NCI-H82 treated with DMSO at 0.1 percent for 48 hours (cell line): ENCODE measurements around the gene SLC25A11.

Experiments
- DNase-seq: peaks from one replicate; lab custom pipeline; 2025; ENCODE audit not compliant: unreplicated experiment; lab: John Stamatoyannopoulos, UW

SLC25A11 gene

DNA sequence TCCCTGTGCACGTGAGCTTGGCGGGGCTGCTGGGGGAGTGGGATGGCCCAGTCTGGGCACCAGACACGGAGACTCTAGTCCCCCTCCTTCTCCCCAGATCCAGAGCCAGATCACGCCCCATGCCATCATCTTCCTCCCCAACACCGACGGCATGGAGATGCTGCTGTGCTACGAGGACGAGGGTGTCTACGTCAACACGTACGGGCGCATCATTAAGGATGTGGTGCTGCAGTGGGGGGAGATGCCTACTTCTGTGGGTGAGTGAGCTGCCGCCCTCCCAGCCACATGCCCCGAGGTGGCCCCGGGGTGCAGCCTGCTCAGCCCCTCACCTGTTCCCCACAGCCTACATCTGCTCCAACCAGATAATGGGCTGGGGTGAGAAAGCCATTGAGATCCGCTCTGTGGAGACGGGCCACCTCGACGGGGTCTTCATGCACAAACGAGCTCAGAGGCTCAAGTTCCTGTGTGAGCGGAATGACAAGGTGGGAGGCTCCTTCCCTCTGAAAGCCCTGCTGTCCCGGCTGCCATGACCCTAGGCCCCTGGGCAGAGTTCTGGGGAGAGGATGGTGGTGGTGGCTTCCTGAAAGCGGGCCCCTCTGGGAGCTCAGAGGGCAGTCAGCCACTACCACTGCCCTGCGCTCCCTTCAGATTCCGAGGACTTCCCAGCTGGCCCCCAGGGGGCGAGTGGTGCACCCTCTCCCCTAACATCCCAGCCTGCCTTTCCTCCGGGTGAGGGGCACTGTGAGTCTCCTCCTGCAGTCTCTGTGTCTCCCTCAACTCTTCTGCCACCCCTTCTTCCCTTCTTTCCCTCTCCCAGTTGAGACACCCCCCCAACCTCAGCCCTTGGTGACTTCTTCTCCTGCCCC lies 43.3 kb downstream of the SLC25A11 start:
- DNase-seq = no peak

DNA sequence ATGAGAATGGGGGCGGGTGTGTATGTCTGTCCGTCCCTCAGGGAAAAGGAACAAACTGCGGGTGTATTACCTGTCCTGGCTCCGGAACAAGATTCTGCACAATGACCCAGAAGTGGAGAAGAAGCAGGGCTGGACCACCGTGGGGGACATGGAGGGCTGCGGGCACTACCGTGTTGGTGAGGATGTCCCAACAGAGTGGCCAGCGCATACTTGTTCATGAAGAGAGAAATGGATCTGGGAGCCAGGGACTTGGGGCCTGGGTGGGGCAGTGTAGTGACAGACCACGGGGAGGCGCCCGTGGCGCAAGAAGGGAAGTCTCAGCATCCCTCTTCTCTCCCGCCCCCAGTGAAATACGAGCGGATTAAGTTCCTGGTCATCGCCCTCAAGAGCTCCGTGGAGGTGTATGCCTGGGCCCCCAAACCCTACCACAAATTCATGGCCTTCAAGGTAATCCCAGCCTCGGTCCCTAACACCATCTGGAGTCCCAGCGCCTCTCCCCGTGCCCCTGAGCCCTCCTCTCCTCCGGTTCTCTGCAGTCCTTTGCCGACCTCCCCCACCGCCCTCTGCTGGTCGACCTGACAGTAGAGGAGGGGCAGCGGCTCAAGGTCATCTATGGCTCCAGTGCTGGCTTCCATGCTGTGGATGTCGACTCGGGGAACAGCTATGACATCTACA lies 44.1 kb downstream of the SLC25A11 start:
- peak; percentile 29 for DNase-seq

DNA sequence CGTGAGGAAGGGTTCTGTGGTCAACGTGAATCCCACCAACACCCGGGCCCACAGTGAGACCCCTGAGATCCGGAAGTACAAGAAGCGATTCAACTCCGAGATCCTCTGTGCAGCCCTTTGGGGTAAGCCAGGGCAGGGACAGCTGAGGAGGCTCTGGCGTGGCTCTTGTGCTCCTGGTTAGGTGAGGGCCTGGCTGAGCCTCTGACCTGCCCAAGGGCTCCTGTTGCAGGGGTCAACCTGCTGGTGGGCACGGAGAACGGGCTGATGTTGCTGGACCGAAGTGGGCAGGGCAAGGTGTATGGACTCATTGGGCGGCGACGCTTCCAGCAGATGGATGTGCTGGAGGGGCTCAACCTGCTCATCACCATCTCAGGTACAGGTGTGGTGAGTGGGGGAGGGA lies 44.7 kb downstream of the SLC25A11 start:
- no peak for DNase-seq

DNA sequence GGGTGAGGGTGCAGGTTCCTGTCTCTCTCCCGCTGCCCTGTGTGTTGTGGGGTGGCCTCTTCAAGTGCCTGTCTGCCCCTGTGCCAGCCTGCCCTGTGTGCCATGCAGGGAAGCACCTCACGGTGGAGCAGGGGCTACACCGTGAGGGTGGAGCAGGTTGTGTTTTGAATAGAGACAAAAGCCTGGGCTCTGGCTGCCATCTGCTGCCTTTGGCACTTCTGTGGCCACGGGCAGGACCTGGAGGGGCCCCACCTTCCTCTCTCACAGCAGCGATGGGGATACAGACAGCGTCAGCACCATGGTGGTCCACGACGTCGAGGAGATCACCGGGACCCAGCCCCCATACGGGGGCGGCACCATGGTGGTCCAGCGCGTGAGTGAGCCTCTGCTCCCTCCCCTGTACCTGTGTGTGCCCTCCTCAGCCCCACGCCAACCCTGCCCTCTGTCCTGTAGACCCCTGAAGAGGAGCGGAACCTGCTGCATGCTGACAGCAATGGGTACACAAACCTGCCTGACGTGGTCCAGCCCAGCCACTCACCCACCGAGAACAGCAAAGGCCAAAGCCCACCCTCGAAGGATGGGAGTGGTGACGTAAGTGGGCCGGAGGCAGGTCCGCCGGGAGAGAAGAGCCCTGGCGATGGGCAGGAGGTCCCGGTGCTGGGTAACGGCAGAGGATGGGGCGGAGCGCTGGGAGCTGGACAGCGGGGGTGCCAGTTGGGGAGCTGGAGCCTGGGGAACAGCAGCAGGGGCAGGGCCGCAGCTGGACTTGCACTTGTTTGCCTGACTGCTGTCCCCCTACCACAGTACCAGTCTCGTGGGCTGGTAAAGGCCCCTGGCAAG lies 45.9 kb downstream of the SLC25A11 start:
- no peak for DNase-seq

DNA sequence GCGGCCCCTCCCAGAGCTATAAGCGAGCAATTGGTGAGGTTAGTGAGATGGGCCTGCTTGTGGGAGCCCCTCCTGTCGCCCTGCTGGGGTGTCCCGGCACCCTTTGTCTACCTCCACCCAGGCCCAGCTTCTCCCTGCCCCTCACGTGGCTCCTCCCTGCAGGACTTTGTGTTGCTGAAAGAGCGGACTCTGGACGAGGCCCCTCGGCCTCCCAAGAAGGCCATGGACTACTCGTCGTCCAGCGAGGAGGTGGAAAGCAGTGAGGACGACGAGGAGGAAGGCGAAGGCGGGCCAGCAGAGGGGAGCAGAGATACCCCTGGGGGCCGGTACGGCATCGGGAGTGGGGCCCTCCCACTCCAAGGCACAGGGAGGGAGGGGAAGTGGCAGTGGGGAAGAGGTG lies 46.6 kb downstream of the SLC25A11 start:
- no peak for DNase-seq

DNA sequence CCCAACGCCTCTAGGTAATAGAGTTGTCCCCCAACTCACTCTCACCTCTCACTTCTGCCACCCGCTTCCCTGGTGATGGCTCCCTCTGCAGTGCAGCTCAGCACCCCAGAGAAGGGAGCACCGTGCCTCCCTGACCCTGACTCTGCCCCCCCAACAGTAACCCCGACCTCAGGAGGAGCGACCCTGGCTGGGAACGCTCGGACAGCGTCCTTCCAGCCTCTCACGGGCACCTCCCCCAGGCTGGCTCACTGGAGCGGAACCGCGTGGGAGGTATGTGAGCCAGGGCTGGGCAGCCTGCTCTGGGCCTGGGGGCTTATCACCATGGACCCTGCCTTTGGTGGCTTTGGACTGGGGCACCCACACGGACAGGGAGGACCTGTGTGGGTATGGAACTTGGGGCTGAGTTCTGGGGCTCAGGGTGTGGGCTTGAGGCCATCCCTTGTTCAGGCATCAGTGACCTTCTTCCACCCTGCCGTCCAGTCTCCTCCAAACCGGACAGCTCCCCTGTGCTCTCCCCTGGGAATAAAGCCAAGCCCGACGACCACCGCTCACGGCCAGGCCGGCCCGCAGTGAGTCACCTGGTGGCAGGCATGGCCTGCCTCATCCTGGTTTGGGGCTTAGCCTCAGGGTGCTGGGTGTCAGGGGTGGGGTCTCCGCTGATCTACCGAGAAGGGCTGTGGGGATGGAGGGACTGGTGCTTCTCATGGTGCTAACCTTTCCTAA lies 47.2 kb downstream of the SLC25A11 start:
- DNase-seq = no peak

DNA sequence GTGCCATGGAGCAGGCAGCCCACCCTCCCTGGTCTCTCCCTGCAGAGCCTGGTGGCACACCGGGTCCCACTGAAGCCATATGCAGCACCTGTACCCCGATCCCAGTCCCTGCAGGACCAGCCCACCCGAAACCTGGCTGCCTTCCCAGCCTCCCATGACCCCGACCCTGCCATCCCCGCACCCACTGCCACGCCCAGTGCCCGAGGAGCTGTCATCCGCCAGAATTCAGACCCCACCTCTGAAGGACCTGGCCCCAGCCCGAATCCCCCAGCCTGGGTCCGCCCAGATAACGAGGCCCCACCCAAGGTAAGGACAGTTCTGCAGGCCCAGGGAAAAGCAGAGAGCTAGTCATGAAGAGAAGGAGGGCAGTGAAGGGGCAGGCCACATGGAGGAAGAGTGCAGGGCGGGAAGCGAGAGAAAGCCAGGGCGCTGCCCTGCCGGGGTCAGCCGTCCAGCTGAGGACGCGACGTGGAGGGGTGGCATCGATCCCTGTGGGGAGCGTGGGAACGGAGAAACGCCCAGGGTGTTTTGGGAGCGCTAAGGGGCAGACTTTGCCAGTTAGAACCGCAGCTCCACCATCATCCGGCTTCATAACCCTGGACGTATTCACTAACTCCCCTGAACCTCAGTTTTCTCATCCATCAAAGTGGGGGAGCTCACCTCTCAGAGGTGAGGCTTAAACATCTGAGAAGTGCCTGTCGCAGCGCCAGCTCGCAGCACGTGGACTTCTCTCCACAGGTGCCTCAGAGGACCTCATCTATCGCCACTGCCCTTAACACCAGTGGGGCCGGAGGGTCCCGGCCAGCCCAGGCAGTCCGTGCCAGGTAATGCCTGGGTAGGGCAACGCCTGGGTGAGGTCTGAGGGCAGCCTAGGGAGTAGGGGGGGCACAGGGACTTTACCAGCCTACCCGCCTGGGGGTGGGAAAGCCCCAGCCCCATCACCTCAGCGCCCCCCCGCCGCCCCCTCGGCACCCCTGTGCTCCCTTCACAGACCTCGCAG lies 48.1 kb downstream of the SLC25A11 start:
- DNase-seq = no peak

DNA sequence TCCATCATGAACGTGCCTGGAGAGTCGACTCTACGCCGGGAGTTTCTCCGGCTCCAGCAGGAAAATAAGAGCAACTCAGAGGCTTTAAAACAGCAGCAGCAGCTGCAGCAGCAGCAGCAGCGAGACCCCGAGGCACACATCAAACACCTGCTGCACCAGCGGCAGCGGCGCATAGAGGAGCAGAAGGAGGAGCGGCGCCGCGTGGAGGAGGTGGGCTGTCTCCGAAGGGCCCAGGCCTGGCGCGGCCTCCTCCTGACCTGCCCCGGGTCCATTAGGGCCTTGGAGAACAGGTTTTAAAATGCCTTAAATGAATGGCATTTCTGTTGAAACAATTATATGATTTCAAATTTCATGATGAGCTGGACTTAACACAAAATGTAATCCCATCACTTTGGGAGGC lies 52.3 kb downstream of the SLC25A11 start:
- no peak for DNase-seq
